HG03575 (cell line): Measurements from ENCODE around the gene LY6G6D.

ENCODE experiments used
- ATAC-seq: cut with Tn5 transposase; IDR thresholded peaks from one replicate; pipeline ENCODE4 v1.9.1; 2021; ENCODE audit not compliant: unreplicated experiment, insufficient number of reproducible peaks, low FRiP score; ENCODE audit errors: extremely low read depth

LY6G6D gene

GRCh38 chr6:31730631-31731086, 15.5 kb downstream of the LY6G6D start:
- ATAC-seq: no peak

- ATAC-seq: no peak
These were observed 16.9 kb downstream of the LY6G6D start for GRCh38 chr6:31732029-31732428.

- ATAC-seq: no peak
These were observed 18.6 kb downstream of the LY6G6D start for GRCh38 chr6:31733734-31734133.

GRCh38 chr6:31734247-31734820, 19.2 kb downstream of the LY6G6D start:
- ATAC-seq: no peak

GRCh38 chr6:31734821-31735406, 19.8 kb downstream of the LY6G6D start:
- ATAC-seq: no peak

- ATAC-seq: no peak
These were observed 21.0 kb downstream of the LY6G6D start, which contains the start of gene CLIC1 for GRCh38 chr6:31736021-31736767. Gene CLIC1, minus strand, starts transcription at chr6:31736530. Its CDS starts 230 bp downstream, at chr6:31736300.

GRCh38 chr6:31736768-31737314, 21.7 kb downstream of the LY6G6D start:
- no peak for ATAC-seq

GRCh38 chr6:31737315-31737990, 22.3 kb downstream of the LY6G6D start:
- ATAC-seq: no peak

GRCh38 chr6:31737991-31738979, 23.1 kb downstream of the LY6G6D start:
- no peak for ATAC-seq

- no peak for ATAC-seq
These were observed 24.7 kb downstream of the LY6G6D start, which contains the start of gene MSH5 for GRCh38 chr6:31739639-31740396. Gene MSH5, plus strand, starts transcription at chr6:31740005. Its CDS starts 462 bp downstream, at chr6:31740467.

GRCh38 chr6:31740397-31741223, 25.5 kb downstream of the LY6G6D start:
- ATAC-seq: no peak

- no peak for ATAC-seq
These were observed 26.7 kb downstream of the LY6G6D start for GRCh38 chr6:31741815-31742214.

- no peak for ATAC-seq
These were observed 27.7 kb downstream of the LY6G6D start for GRCh38 chr6:31742894-31743293.

- ATAC-seq: no peak
These were observed 29.3 kb downstream of the LY6G6D start for GRCh38 chr6:31744422-31744821.

GRCh38 chr6:31749301-31750036, 34.3 kb downstream of the LY6G6D start:
- no peak for ATAC-seq

- no peak for ATAC-seq
These were observed 35.4 kb downstream of the LY6G6D start for GRCh38 chr6:31750411-31751022.
